DMS114 treated with DMSO at 0.1 percent for 48 hours (cell line): Measurements from ENCODE around the gene PRKD1.
"Not testable (repeated sequence)": the region's sequence is repeated elsewhere in the genome, so short reads cannot be mapped to it uniquely, and the experiment has no call there.

Experiments used
- DNase-seq: peaks from one replicate; lab custom pipeline; 2025; ENCODE audit not compliant: unreplicated experiment; lab: John Stamatoyannopoulos, UW

The PRKD1 gene

GRCh38 chr14:29800961-29801360 lies 126.7 kb downstream of the PRKD1 start:
- peak; percentile 2 for DNase-seq

- DNase-seq = no peak
Measured at GRCh38 chr14:29799464-29800095, 128.1 kb downstream of the PRKD1 start.

- DNase-seq = no peak
Measured at GRCh38 chr14:29798811-29799210, 128.8 kb downstream of the PRKD1 start.

GRCh38 chr14:29798108-29798663 lies 129.5 kb downstream of the PRKD1 start:
- no peak for DNase-seq

- no peak for DNase-seq
Measured at GRCh38 chr14:29796853-29797252, 130.8 kb downstream of the PRKD1 start.

GRCh38 chr14:29789475-29789874 lies 138.2 kb downstream of the PRKD1 start:
- no peak for DNase-seq

- no peak for DNase-seq
Measured at GRCh38 chr14:29788093-29788492, 139.6 kb downstream of the PRKD1 start.

GRCh38 chr14:29783556-29783955 lies 144.1 kb downstream of the PRKD1 start:
- DNase-seq = no peak

GRCh38 chr14:29782041-29782440 lies 145.6 kb downstream of the PRKD1 start:
- no peak for DNase-seq

- DNase-seq = not testable (repeated sequence)
Measured at GRCh38 chr14:29777142-29777541, 150.5 kb downstream of the PRKD1 start.

- no peak for DNase-seq
Measured at GRCh38 chr14:29773990-29774389, 153.7 kb downstream of the PRKD1 start.

- no peak for DNase-seq
Measured at GRCh38 chr14:29763342-29763858, 164.2 kb downstream of the PRKD1 start.

GRCh38 chr14:29759521-29760340 lies 167.9 kb downstream of the PRKD1 start:
- DNase-seq = no peak

- DNase-seq = no peak
Measured at GRCh38 chr14:29757711-29758233, 169.9 kb downstream of the PRKD1 start.

- DNase-seq = no peak
Measured at GRCh38 chr14:29757188-29757680, 170.4 kb downstream of the PRKD1 start.

- no peak for DNase-seq
Measured at GRCh38 chr14:29756019-29756385, 171.6 kb downstream of the PRKD1 start.

- DNase-seq = no peak
Measured at GRCh38 chr14:29755311-29756018, 172.2 kb downstream of the PRKD1 start.

- no peak for DNase-seq
Measured at GRCh38 chr14:29754134-29754533, 173.5 kb downstream of the PRKD1 start.

- DNase-seq = no peak
Measured at GRCh38 chr14:29752221-29752923, 175.3 kb downstream of the PRKD1 start.

GRCh38 chr14:29749829-29750228 lies 177.8 kb downstream of the PRKD1 start:
- DNase-seq = no peak
